DMS79 (cell line): ENCODE data around the gene TIPIN.
"Not testable (repeated sequence)": the region's sequence is repeated elsewhere in the genome, so short reads cannot be mapped to it uniquely, and the experiment has no call there.

Source experiments
- DNase-seq: peaks from one replicate; lab custom pipeline; 2025; lab: John Stamatoyannopoulos, UW

Gene TIPIN

GRCh38 chr15:66356359-66357236 lies at the start of gene TIPIN:
TIPIN (minus strand) TSS chr15:66356685; CDS start chr15:66352947, 3,738 bp downstream.
- peak; percentile 74 for DNase-seq

- DNase-seq: no peak
These were observed 49.1 kb upstream of the TIPIN start for GRCh38 chr15:66405615-66406014.

GRCh38 chr15:66405007-66405406 lies 48.5 kb upstream of the TIPIN start:
- DNase-seq: no peak

GRCh38 chr15:66404532-66404931 lies 48.0 kb upstream of the TIPIN start:
- DNase-seq: no peak

GRCh38 chr15:66404122-66404521 lies 47.6 kb upstream of the TIPIN start:
- no peak for DNase-seq

- no peak for DNase-seq
These were observed 46.8 kb upstream of the TIPIN start for GRCh38 chr15:66403323-66403722.

GRCh38 chr15:66402761-66403284 lies 46.3 kb upstream of the TIPIN start:
- DNase-seq: no peak

GRCh38 chr15:66401130-66402021 lies 44.9 kb upstream of the TIPIN start:
- DNase-seq: no peak

- DNase-seq: no peak
These were observed 43.9 kb upstream of the TIPIN start for GRCh38 chr15:66400351-66400774.

- no peak for DNase-seq
These were observed 42.8 kb upstream of the TIPIN start for GRCh38 chr15:66399276-66399675.

- no peak for DNase-seq
These were observed 38.4 kb upstream of the TIPIN start for GRCh38 chr15:66394915-66395314.

- no peak for DNase-seq
These were observed 38.0 kb upstream of the TIPIN start for GRCh38 chr15:66394472-66394871.

GRCh38 chr15:66393037-66393436 lies 36.6 kb upstream of the TIPIN start:
- not testable (repeated sequence) for DNase-seq

- no peak for DNase-seq
These were observed 34.2 kb upstream of the TIPIN start for GRCh38 chr15:66390678-66391077.

- no peak for DNase-seq
These were observed 33.4 kb upstream of the TIPIN start for GRCh38 chr15:66389859-66390381.

GRCh38 chr15:66389098-66389858 lies 32.8 kb upstream of the TIPIN start:
- DNase-seq: no peak

GRCh38 chr15:66388576-66388975 lies 32.1 kb upstream of the TIPIN start:
- DNase-seq: no peak

GRCh38 chr15:66388043-66388363 lies 31.5 kb upstream of the TIPIN start:
- no peak for DNase-seq

- peak; percentile 1 for DNase-seq
These were observed 30.9 kb upstream of the TIPIN start for GRCh38 chr15:66387163-66388042.
